K562 (cell line): ENCODE measurements around the gene UHRF1. TPM values are rescaled to one million over a fixed set of nuclear protein-coding genes. Genes with fewer than 3 reads are reported as not detected.
A peak's percentile ranks its signal among the peaks of the same experiment; 100 is the strongest.
"Not testable (repeated sequence)": the region's sequence is repeated elsewhere in the genome, so short reads cannot be mapped to it uniquely, and the experiment has no call there.

Experiments
- ATAC-seq: fragments of 200-7000 bp; cut with Tn5 transposase; 3 replicates; pipeline ENCODE4 v1.9.1; 2020; ENCODE audit warnings: moderate library complexity
- BruUV-seq: library from RNA; stranded (reverse); fragments of 400-500 nt; replicated peaks from 2 replicates; lab custom pipeline; 2021; lab: Mats Ljungman, UMichigan
- CTCF ChIA-PET: fragments of 300-600 bp; formaldehyde crosslinking; extraction: SDS; loops from one replicate; lab custom pipeline; 2021; ENCODE audit warnings: low intra/inter-chr PET ratio; lab: Yijun Ruan, JAX
- POLR2A ChIA-PET: fragments of 300-600, 350-650 bp; sonication (Branson Sonifier 250); formaldehyde crosslinking; extraction: SDS; loops from one replicate; lab custom pipeline; 2021; ENCODE audit warnings: antibody characterized with exemption, inconsistent platforms; lab: Yijun Ruan, JAX
- DNase-seq, 4 experiments: peaks; one replicate each; pipeline versions ENCODE4 v3.0.0 to v3.0.0-alpha.2; 2011 to 2018; ENCODE audit warnings: low spot score in 3 of 4, mixed read lengths in 3 of 4; ENCODE audit errors: extremely low read depth in 1 of 4
- FAIRE-seq: peaks from 2 replicates; lab custom pipeline; 2011; peaks lifted over from hg19 to GRCh38; lab: Jason Lieb, UNC
- H2AFZ ChIP-seq: 2 replicates; pipeline ENCODE4 v1.6.0; 2011; ENCODE audit warnings: low read depth, low read length, control low read depth, inconsistent platforms
- H3K27ac ChIP-seq: fragments of 200-600 bp; 3 replicates; pipeline ENCODE4 v1.8.0; 2011; ENCODE audit warnings: low read depth, mild to moderate bottlenecking, control low read depth, inconsistent platforms, low read length, moderate library complexity, mixed read lengths; ENCODE audit errors: extremely low read depth
- H3K27me3 ChIP-seq, 2 experiments: fragments of 300-600 bp in 1 of 2; 2 replicates in 1 of 2; 3 replicates in 1 of 2; pipeline versions ENCODE4 v1.6.0 to v1.8.0; 2011; ENCODE audit warnings: inconsistent platforms in 2 of 2, low read length in 2 of 2, mild to moderate bottlenecking in 1 of 2, mixed read lengths in 1 of 2, moderate library complexity in 1 of 2; ENCODE audit not compliant: control insufficient read depth in 2 of 2, insufficient read depth in 2 of 2
- H3K36me3 ChIP-seq: fragments of 300-600 bp; 3 replicates; pipeline ENCODE4 v1.8.0; 2011; ENCODE audit warnings: mild to moderate bottlenecking, low read length, inconsistent platforms; ENCODE audit not compliant: control insufficient read depth, insufficient read depth
- H3K4me1 ChIP-seq, 2 experiments: fragments of 200-600 bp in 1 of 2; replicated peaks in 1 of 2; 2 replicates in 1 of 2; 3 replicates in 1 of 2; pipeline versions ENCODE4 v1.5.1 to v1.8.0; 2011; ENCODE audit warnings: inconsistent platforms in 2 of 2, low read length in 2 of 2, mild to moderate bottlenecking in 1 of 2, mixed read lengths in 1 of 2, moderate library complexity in 1 of 2; ENCODE audit not compliant: control insufficient read depth in 2 of 2, insufficient read depth in 2 of 2
- H3K4me2 ChIP-seq: 2 replicates; pipeline ENCODE4 v1.6.1; 2011; ENCODE audit warnings: low read length, control low read depth, inconsistent platforms, mixed read lengths; ENCODE audit not compliant: insufficient read depth
- H3K4me3 ChIP-seq: fragments of 200-600 bp; sonication (generic), shearing (Covaris generic); 2 replicates; pipeline ENCODE4 v1.5.1; 2016; ENCODE audit warnings: control low read depth, inconsistent platforms
- H3K79me2 ChIP-seq: fragments of 200-600 bp; 3 replicates; pipeline ENCODE4 v1.8.0; 2011; ENCODE audit warnings: low read length, inconsistent platforms; ENCODE audit not compliant: control insufficient read depth, insufficient read depth
- H3K9ac ChIP-seq, 2 experiments: 2 replicates each; pipeline versions ENCODE4 v1.6.0 to v1.6.1; 2011; ENCODE audit warnings: low read depth in 2 of 2, low read length in 2 of 2, control low read depth in 1 of 2, inconsistent platforms in 1 of 2, mild to moderate bottlenecking in 1 of 2, mixed read lengths in 1 of 2; ENCODE audit not compliant: insufficient read depth in 1 of 2
- H3K9me1 ChIP-seq: one replicate; pipeline ENCODE4 v1.6.0; 2011; ENCODE audit warnings: inconsistent platforms, mild to moderate bottlenecking, low read length, moderate library complexity; ENCODE audit not compliant: control insufficient read depth, insufficient read depth
- H3K9me3 ChIP-seq: replicated peaks from 2 replicates; pipeline ENCODE4 v1.5.1; 2011; ENCODE audit warnings: low read depth, low read length, inconsistent platforms; ENCODE audit not compliant: control insufficient read depth, insufficient read depth
- H4K20me1 ChIP-seq: replicated peaks from 2 replicates; pipeline ENCODE4 v1.6.1; 2011; ENCODE audit warnings: low read length, inconsistent platforms, mixed read lengths; ENCODE audit not compliant: control insufficient read depth, insufficient read depth
- ARNT ChIP-seq, 2 experiments: fragments of 450-650 bp; IDR thresholded peaks; 2 replicates each; pipeline ENCODE4 v1.6.1; 2016; ENCODE audit warnings: mild to moderate bottlenecking in 1 of 2
- FOXK1 ChIP-seq: sonication (generic); formaldehyde crosslinking; IDR thresholded peaks from 2 replicates; pipeline ENCODE4 v1.8.0; 2022; ENCODE audit warnings: missing genetic modification reagents, mild to moderate bottlenecking, borderline replicate concordance
- SMAD3 ChIP-seq: fragments of 450-650 bp; formaldehyde crosslinking; conservative IDR thresholded peaks from 2 replicates; pipeline ENCODE4 v1.4.0; 2020; ENCODE audit warnings: mild to moderate bottlenecking
- TAF15 ChIP-seq: fragments of 200-400 bp; formaldehyde crosslinking; IDR thresholded peaks from 2 replicates; pipeline ENCODE4 v1.6.1; 2017; ENCODE audit warnings: mild to moderate bottlenecking, low read depth, low read length, moderate library complexity
- ZFPM2 ChIP-seq: fragments of 250-450 bp; sonication (Bioruptor Pico); IDR thresholded peaks from 2 replicates; pipeline ENCODE4 v1.5.1; 2022; ENCODE audit warnings: mild to moderate bottlenecking
- ZNF589 ChIP-seq: fragments of 200-800 bp; sonication (Bioruptor generic); IDR thresholded peaks from 2 replicates; pipeline ENCODE4 v1.6.1; 2016; ENCODE audit warnings: low read depth, missing genetic modification characterization, missing compliant biosample characterization
- ZNF717 ChIP-seq: fragments of 250-450 bp; sonication (Bioruptor Pico); IDR thresholded peaks from 2 replicates; pipeline ENCODE4 v1.5.0; 2021
- WGBS: fragments of 100-300 bp; shearing (Covaris generic); methylation state at CpG from one replicate; pipeline ENCODE4 v1.1.6; 2016; ENCODE audit warnings: low coverage, mixed read lengths; ENCODE audit not compliant: insufficient coverage; ENCODE audit errors: missing lambda C conversion rate; 5-methylcytosine and 5-hydroxymethylcytosine counted together
- in situ Hi-C: fragments of 300-500 bp; cut with MboI; formaldehyde crosslinking; loops from 4 replicates; pipeline ENCODE4 v1.15.0; 2018; ENCODE audit warnings: inconsistent platforms, mixed read lengths
- intact Hi-C: fragments of 100-400 bp; cut with micrococcal nuclease; formaldehyde crosslinking; loops from 2 replicates; pipeline ENCODE4 v1.14.2; 2022
- polyA plus RNA-seq, 8 experiments: library from polyadenylated mRNA; depleted of rRNA in 4 of 8; stranded (reverse) in 5 of 8; unstranded in 3 of 8; fragments of >200 nt; fragmentation: Nextera tagmentation in 2 of 8; fragmentation: Illumina TruSeq in 1 of 8; extraction: Ambion mirVana in 2 of 8; extraction: Trizol in 1 of 8; gene quantifications; 2 replicates each; pipeline versions ENCODE4 v1.2.1 to v1.2.3, GENCODE V29; 2011 to 2014; ENCODE audit warnings: inconsistent platforms in 1 of 8, missing spikeins in 1 of 8
- total RNA-seq, 7 experiments: library from RNA; depleted of rRNA in 6 of 7; stranded (reverse); fragments of >200 nt in 6 of 7; fragmentation: Illumina TruSeq in 2 of 7; extraction: Trizol in 2 of 7; gene quantifications; 2 replicates each; pipeline versions ENCODE4 v1.2.1 to v1.2.3, GENCODE V29; 2011 to 2021; ENCODE audit warnings: low replicate concordance in 1 of 7

UHRF1 gene
- total and polyA plus RNA-seq, 9 of the 15 experiments (the other 6 are each of a cell fraction or from before 2014, with no cell fraction given): 6.0 to 101 (median 30.9) TPM

GRCh38 chr19:4897146-4897545 is 12.2 kb upstream of the UHRF1 start:
- Histone ChIP-seq H3K27me3 (no peaks in the 10 kb centered on the region), H3K79me2 (no peaks in the 10 kb centered on the region)

GRCh38 chr19:4900879-4901278 is 8.4 kb upstream of the UHRF1 start:
- H3K79me2 ChIP-seq, DNase-seq, H3K27ac ChIP-seq, H3K9ac ChIP-seq, intact Hi-C loops, H2AFZ ChIP-seq, H3K9me1 ChIP-seq, H3K36me3 ChIP-seq, H4K20me1 ChIP-seq, H3K4me3 ChIP-seq, H3K4me1 ChIP-seq, FAIRE-seq, H3K9me3 ChIP-seq, CTCF ChIA-PET, BruUV-seq, H3K27me3 ChIP-seq, in situ Hi-C loops, ATAC-seq, H3K4me2 ChIP-seq: not testable (repeated sequence)
- POLR2A ChIA-PET: interaction anchor here (1.8 kb wide), 1 partner anchor 11 kb away, joined by 4 read pairs; no protein-coding TSS in a partner anchor
- WGBS: 83% methylated on average over 11 of the region's 13 CpGs

More at GRCh38 chr19:4897146-4897545, 12.2 kb upstream of the UHRF1 start:
- Histone ChIP-seq H2AFZ (no peak overlapping the region), H3K4me3 (no peak overlapping the region), H3K4me1 (no peaks in the 10 kb centered on the region; a peak in 1 of 5 replicates), H3K9ac (peak overlapping the region in 1 of 2 experiments; percentile 26; a peak in 1 of 4 replicates), H3K4me2 (no peak overlapping the region), H3K36me3 (no peaks in the 10 kb centered on the region), H3K27ac (no peak overlapping the region), H3K9me1 (no peaks in the 10 kb centered on the region), H4K20me1 (no peaks in the 10 kb centered on the region), H3K9me3 (no peaks in the 10 kb centered on the region)
- no peak for FAIRE-seq
- ChIA-PET CTCF (no interaction called here), POLR2A (no interaction called here)
- intact Hi-C loops: no loop called here
- in situ Hi-C loops: no loop called here
- DNase-seq: peak in 1 of 4 experiments; percentile 1
- no peak for ATAC-seq
- 63% methylated on average over 7 of the region's 7 CpGs for WGBS
- TF ChIP-seq ZFPM2 (CRISPR knock-in tag) (no peak), ZNF589 (no peak), ARNT (IDR thresholded peaks at IDR 0.05) (no peak), ZNF717 (CRISPR knock-in tag) (no peak), FOXK1 (no peak), TAF15 (no peak), SMAD3 (CRISPR knock-in tag) (no peak)
- no TSS peak for BruUV-seq
